Right atrium auricular region (tissue), 2 donors: Measurements from ENCODE around the gene PP2D1. TPM values are rescaled to one million over a fixed set of nuclear protein-coding genes. Genes with fewer than 3 reads are reported as not detected.
"Not testable (repeated sequence)": the region's sequence is repeated elsewhere in the genome, so short reads cannot be mapped to it uniquely, and the experiment has no call there.

Experiments used
- DNase-seq: peaks from one replicate; pipeline ENCODE4 v3.0.0-alpha.2; 2019; ENCODE audit warnings: low spot score
- H3K27ac ChIP-seq, 2 donors: fragments of 200-600 bp; sonication (generic); 1 replicate in 1 of 2; 2 replicates in 1 of 2; pipeline ENCODE4 v1.5.1; 2016 to 2019
- H3K27me3 ChIP-seq, 2 donors: fragments of 200-600 bp; sonication (generic); one replicate each; pipeline versions ENCODE4 v1.5.1 to v1.6.0; 2017 to 2019
- H3K36me3 ChIP-seq: fragments of 200-600 bp; sonication (generic); one replicate; pipeline ENCODE4 v1.5.1; 2016
- H3K4me1 ChIP-seq, 2 donors: fragments of 200-600 bp; sonication (generic); one replicate each; pipeline versions ENCODE4 v1.5.1 to v1.6.0; 2017 to 2019
- H3K4me3 ChIP-seq, 2 donors: fragments of 200-600 bp; sonication (generic); 1 replicate in 1 of 2; 2 replicates in 1 of 2; pipeline ENCODE4 v1.5.1; 2017 to 2019; ENCODE audit warnings: mild to moderate bottlenecking in 1 of 2, moderate library complexity in 1 of 2
- H3K9me3 ChIP-seq, 2 donors: fragments of 200-600 bp; sonication (generic); one replicate each; pipeline ENCODE4 v1.5.1; 2019
- total RNA-seq, 2 donors: library from RNA; depleted of rRNA; stranded (reverse); fragments of >200 nt; gene quantifications; one replicate each; pipeline ENCODE4 v1.1.0, GENCODE V29; 2016
- TF ChIP-seq, protein P1 (sequence below), 2 donors: fragments of 200-600 bp; sonication (generic); IDR thresholded peaks; one replicate each; pipeline ENCODE4 v1.5.1; 2019; ENCODE audit warnings: antibody characterized with exemption in 2 of 2

PP2D1 gene
- total RNA-seq, 2 donors from 2014 or later: not detected

DNA sequence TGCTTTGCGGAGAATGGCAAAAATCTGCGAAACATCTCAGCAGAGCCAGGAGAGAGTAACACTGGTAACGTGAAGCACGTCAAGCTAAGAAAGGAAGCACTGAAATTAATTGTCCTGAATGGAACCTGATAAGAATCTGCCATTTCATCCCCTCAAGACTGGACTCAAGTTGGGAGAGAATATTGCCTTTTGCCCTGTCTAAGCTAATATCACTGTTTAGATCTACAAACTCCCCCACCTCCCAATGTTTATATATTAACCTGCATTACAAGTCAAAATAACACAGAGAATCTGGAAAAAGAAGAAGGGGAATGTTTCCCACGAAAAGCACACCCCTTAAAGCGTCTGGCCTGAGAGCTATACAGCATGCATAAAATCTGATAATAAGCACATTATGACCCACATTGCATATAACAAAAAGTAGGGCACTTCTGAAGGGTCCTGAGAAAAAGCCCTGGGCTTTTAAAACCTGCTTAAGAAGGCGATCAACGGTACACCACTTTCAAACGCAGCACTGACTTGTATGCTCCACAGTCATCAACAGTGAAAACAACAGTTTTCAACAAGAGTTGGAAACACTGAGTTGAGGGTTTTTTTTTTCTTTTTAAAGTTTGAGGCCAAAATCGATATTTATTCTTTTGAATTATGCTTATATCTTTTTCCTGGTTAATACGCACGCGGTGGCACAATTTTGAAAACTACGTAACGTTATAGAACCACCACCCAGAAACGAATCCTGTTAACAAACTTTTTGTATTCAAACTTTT, 26.8 kb upstream of the PP2D1 start:
- peak overlapping the region; percentile 96 to 99 for H3K27ac ChIP-seq
- H3K4me3 ChIP-seq: peak overlapping the region; percentile 83 to 92
- no peaks in the 10 kb centered on the region for H3K27me3 ChIP-seq
- TF ChIP-seq, protein P1, sequence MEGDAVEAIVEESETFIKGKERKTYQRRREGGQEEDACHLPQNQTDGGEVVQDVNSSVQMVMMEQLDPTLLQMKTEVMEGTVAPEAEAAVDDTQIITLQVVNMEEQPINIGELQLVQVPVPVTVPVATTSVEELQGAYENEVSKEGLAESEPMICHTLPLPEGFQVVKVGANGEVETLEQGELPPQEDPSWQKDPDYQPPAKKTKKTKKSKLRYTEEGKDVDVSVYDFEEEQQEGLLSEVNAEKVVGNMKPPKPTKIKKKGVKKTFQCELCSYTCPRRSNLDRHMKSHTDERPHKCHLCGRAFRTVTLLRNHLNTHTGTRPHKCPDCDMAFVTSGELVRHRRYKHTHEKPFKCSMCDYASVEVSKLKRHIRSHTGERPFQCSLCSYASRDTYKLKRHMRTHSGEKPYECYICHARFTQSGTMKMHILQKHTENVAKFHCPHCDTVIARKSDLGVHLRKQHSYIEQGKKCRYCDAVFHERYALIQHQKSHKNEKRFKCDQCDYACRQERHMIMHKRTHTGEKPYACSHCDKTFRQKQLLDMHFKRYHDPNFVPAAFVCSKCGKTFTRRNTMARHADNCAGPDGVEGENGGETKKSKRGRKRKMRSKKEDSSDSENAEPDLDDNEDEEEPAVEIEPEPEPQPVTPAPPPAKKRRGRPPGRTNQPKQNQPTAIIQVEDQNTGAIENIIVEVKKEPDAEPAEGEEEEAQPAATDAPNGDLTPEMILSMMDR (IDR thresholded peaks at IDR 0.05): no peak
- no peaks in the 10 kb centered on the region for H3K9me3 ChIP-seq
- peaks cover 0 to 29% of the 10 kb centered on the region in 2 donors for H3K4me1 ChIP-seq
- H3K36me3 ChIP-seq: no peaks in the 10 kb centered on the region
- DNase-seq: no peak

DNA sequence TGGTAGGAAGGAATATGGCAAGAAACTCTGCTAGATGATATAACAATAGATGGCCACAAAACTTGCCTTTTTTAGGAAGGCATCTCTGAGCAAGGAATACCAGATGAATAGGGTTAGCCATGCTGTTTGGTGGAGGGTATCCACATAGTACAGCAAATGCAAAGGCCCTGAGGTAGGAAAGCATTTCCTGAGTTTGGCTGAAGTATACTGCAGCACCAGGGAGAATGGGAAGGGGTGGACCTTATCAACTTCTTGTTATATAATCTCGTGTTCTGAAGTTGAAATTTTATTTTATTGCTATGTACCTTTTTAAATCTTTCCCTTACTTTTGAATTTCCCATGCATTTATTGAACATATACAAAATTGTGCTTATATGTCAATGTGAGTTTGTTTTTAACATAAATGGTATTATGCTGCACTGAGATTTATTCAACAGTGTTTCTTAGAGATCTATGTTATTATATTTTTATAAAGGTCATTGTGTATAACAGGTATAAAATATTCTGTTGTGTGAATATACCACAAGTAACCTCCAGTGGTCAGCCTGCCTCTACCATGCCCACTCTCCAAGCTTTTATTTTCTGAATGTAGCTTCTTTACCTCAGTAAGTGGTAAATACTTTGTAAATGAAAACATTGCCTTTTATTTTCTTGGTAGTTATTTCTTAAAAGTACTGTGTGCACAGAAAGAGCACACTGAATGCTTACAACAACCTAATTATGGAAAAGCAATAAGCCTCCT, 25.4 kb upstream of the PP2D1 start:
- H3K27ac ChIP-seq: peak overlapping the region in 1 of 2 donors; percentile 99
- H3K4me3 ChIP-seq: no peak overlapping the region
- H3K4me1 ChIP-seq: peaks cover 0 to 15% of the 10 kb centered on the region in 2 donors

DNA sequence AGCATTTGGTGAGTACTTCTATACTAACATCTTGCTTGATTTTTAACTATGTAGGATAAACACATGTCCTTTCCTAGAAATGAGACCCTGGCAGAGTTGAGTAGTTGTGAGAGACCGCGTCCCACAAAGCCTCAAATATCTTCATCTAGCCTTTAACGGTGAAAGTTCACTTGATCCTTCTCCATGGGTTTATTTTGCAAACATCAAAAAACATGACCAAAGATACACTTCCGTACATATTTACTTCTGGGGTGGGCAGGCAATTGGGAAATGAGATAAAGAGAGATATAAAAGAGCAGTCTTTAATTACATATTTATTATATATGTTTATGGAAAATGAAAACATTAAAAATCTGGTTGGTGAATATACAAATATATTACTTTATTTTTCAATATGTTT, 23.0 kb upstream of the PP2D1 start:
- no peak for DNase-seq
- Histone ChIP-seq H3K27ac (no peak overlapping the region), H3K4me3 (no peak overlapping the region), H3K27me3 (no peaks in the 10 kb centered on the region), H3K36me3 (no peaks in the 10 kb centered on the region), H3K9me3 (no peaks in the 10 kb centered on the region), H3K4me1 (peaks cover 0 to 6% of the 10 kb centered on the region in 2 donors)
- TF ChIP-seq, protein P1 (IDR thresholded peaks at IDR 0.05): no peak

More for the DNA sequence above, 25.4 kb upstream of the PP2D1 start:
- H3K27me3 ChIP-seq: no peaks in the 10 kb centered on the region
- H3K36me3 ChIP-seq: no peaks in the 10 kb centered on the region
- no peaks in the 10 kb centered on the region for H3K9me3 ChIP-seq
- TF ChIP-seq, protein P1 (IDR thresholded peaks at IDR 0.05): peak in 1 of 2 donors; percentile 37
- DNase-seq: no peak

DNA sequence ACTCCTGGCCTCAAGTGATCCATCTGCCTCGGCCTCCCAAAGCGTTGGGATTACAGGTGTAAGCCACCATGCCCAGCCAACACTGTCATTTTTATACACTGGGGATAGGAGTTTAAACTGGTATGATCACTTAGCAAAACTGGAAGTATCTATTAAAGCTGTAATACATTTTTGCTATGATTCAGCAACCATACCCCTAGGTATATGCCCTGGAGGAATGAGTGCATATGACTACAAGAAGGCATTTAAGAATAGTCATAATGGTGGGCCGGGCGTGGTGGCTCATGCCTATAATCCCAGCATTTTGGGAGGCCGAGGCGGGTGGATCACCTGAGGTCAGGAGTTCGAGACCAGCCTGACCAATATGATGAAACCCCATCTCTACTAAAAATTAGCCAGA, 19.9 kb upstream of the PP2D1 start:
- H3K36me3 ChIP-seq, H3K9me3 ChIP-seq, H3K27ac ChIP-seq, H3K4me1 ChIP-seq, H3K27me3 ChIP-seq, DNase-seq, H3K4me3 ChIP-seq: not testable (repeated sequence)

DNA sequence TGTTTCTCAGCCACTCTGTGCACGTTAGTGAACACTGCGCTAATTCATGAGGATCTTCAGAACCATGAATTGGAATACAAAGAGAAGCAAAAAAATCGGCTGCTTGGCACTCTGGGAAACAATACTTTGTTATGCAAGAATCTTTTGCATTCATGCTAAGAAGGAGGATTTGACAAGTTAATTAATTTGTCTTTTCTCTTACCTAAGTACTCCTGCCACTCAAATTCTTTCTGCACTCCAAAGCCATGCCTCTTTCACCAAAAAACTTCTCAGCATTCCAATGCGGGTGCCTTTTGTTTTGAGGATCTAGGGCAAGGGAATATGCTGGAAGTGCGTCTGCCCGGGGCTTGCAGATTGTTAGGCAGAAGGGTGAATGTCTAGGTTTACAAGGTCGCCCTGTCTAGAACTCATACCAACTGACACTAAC, 16.9 kb upstream of the PP2D1 start:
- Histone ChIP-seq H3K4me1 (peaks cover 0 to 5% of the 10 kb centered on the region in 2 donors), H3K4me3 (no peak overlapping the region), H3K36me3 (no peaks in the 10 kb centered on the region), H3K9me3 (no peaks in the 10 kb centered on the region), H3K27ac (no peak overlapping the region), H3K27me3 (no peaks in the 10 kb centered on the region)
- TF ChIP-seq, protein P1 (IDR thresholded peaks at IDR 0.05): no peak
- DNase-seq: no peak

DNA sequence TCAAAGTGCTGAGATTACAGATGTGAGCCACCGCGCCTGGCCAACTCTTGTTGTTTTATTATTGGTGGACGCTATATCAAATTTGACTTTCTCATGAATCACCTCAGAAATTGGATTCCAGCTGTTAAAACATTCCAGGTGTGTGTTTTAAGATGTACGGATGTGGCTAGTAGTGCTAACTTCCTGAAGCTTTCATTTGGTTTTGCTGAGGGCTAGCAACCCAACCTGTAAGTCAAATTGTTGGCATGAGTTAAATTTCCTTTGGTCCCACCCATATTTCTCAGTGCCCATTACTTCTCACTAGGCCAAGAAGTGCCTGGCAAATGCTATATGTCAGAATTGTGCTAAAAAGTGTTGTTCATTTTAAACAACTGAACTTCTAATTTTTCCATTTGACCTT, 15.1 kb upstream of the PP2D1 start:
- Histone ChIP-seq H3K9me3 (no peaks in the 10 kb centered on the region), H3K4me3 (no peak overlapping the region), H3K27ac (no peak overlapping the region), H3K36me3 (no peaks in the 10 kb centered on the region), H3K4me1 (peaks cover 0 to 16% of the 10 kb centered on the region in 2 donors), H3K27me3 (no peaks in the 10 kb centered on the region)
- TF ChIP-seq, protein P1 (IDR thresholded peaks at IDR 0.05): no peak
- no peak for DNase-seq
